GM19372 (cell line): ENCODE data around the gene ARMC3.
"Not testable (repeated sequence)": the region's sequence is repeated elsewhere in the genome, so short reads cannot be mapped to it uniquely, and the experiment has no call there.

Experiments used
- ATAC-seq: cut with Tn5 transposase; IDR thresholded peaks from one replicate; pipeline ENCODE4 v1.9.1; 2021; ENCODE audit warnings: mild to moderate bottlenecking, low read depth, moderate library complexity; ENCODE audit not compliant: unreplicated experiment

The ARMC3 gene

DNA sequence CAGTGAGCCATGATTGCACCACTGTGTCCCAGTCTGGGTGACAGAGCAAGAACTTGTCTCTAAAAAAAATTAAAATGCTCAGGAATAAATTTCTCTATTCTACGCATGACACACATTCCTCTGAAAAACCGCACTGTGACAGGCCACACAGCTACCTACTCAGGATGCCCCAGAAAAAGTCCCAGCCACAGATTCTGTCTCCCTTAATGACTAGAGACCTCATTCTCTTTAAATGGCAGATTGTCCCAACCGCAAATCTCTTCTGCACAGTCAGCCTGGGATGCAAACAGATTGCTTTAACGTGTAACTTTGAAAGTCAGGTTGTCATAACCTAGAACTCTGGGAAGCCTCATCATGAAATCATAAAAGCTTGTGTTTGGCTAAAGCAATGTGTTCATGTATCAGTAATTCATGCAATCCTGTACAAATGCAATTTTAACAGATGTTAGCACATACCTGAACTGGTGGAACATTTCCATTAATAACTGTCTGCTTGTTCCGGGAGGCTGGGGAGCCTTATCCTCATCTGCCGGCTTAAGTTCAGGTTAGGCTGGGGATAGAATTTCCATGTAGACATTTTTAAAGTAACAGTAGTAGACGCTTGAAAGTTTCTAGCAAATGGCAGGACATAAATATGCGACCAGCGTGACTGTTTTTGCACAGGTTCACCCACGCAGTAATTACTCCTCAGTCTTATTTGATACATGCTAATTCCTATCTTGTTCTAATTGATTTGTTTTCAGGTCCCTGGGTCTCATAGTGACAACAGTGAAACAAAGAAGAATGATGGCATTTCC lies 141.4 kb downstream of the ARMC3 start:
- ATAC-seq, result no peak

DNA sequence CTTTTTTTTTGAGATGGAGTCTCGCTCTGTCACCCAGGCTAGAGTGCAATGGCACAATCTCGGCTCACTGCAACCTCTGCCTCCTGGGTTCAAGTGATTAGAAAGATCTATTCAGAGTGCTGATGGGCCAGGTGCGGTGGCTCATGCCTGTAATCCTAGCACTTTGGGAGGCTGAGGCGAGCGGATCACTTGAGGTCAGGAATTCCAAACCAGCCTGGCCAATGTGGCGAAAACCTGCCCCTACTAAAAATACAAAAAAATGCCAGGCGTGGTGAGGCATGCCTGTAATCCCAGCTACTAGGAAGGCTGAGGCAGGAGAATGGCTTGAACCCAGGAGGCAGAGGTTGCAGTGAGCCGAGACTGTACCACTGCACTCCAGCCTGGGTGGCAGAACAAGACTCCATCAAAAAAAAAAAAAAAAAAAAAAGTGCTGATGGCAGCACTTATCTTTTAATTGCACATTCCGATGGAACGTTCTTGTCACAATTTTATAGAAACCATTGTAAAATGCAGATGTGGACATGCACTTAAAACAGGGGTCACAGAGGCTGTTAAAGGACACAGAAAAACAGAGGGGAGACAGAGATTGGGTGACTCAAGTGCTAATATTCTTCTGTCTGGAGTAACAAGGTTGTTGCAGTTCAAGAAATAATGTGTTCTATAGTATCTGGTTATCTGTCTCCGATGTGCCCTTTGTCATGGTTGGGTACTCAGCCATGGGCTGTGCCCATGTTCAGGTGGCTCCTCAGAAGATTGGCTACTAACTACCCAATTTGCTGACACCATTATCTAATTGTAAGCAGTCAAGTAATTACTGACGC lies 142.4 kb downstream of the ARMC3 start:
- not testable (repeated sequence) for ATAC-seq

DNA sequence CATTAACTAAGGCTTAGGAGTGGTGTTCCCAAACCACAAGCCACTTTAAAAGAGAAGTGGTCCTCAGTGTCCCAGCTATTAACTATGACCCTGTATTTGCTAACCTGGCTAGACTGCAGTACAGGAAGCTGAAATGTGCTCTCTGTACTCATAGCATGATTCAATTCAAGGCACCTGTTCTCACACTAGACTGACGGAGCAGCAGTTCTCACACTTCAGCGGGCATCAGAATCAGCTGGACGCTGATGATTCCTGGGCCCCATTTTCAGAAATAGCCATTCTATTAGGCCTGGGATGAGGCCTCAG lies 143.0 kb downstream of the ARMC3 start:
- no peak for ATAC-seq

DNA sequence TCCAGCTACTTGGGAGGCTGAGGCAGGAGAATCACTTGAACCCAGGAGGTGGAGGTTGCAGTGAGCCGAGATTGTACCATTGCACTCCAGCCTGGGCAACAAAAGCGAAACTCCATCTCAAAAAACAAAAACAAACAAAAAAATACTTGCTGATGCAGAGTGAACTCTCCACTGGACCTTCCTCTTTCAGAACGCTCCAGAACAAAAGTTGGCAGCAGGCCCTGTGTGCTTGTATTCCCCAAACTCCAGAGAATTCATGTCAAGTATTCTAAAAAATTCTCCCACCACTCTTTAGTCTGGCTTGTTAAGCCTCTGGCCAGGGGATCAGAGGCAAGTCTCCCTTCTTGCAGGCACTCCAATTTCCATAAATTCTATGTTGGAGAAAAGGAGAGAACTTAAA lies 144.7 kb downstream of the ARMC3 start:
- not testable (repeated sequence) for ATAC-seq

DNA sequence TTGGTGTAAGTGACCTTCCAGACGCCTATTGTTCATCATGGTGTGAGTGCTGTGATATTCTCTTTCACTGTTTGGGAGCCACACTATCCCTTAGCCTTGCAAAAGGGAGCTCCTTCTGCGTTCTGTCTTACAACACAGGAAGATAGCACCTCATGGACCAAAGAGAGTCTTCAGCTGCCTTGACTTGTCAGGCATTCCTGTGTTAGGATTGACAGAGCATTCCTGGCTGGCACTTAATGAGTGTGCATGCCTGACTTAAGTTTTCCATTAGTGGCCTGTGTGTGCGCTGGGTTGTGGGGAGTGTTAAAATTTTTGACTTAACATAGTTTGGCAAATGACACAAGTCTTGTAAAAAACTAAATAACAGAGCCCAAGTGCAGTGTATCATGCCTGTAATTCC lies 145.7 kb downstream of the ARMC3 start:
- no peak for ATAC-seq

DNA sequence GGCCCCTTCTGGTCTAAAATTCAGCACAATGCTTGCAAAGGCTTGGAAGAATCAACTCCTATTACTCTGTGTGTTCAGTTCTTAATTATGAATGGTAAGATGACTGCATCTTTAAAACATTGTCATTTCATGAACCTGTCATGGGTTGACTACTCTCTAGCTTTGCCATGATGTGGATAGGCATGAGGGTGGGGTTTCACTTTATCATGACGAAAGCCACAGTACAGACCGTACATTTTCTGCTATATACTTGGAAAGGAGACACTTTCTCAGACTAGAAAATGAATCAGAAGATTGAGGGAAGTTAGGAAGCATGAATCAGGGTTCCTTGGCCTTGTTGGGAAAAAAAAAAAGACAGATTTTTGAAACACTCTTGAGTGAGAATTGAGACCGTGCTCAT lies 147.8 kb downstream of the ARMC3 start:
- ATAC-seq, result no peak

DNA sequence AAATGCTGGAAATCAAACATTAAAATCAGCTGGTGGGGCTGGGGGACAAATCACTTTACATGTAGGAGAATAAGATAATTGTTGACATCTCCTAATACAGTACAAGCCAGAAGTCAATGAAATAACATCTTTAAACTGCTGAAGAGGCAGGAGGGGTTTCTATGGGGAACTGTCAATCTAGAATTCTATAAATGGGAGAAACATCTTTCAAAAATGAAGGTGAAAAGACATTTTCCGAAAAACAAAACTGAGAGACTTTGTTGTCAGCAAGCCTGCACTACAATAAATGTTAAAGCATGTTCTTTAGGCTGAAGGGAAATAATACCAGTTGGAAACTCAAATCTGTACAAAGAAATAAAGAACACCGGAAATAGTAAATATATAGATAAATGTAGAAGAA lies 150.3 kb downstream of the ARMC3 start:
- ATAC-seq, result no peak

DNA sequence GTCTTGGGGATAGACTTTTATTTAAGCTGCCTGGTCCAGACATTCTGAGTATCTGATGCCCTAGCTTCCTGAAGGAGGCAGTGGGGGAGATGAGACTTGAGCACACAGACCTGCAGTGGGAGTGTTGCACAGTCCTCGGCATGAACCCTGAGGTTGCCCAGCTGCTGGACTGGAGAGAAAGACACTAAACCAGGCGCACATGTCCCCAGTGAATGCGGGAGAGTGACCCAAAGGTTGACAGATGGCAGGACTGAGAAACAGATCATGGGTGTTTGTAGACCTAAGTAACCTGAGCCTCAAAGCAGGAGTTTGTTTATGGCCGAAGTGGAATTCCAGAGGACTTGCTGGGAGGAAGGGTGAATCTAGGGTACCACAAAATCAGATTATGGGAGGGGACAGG lies 151.8 kb downstream of the ARMC3 start:
- ATAC-seq, result no peak

DNA sequence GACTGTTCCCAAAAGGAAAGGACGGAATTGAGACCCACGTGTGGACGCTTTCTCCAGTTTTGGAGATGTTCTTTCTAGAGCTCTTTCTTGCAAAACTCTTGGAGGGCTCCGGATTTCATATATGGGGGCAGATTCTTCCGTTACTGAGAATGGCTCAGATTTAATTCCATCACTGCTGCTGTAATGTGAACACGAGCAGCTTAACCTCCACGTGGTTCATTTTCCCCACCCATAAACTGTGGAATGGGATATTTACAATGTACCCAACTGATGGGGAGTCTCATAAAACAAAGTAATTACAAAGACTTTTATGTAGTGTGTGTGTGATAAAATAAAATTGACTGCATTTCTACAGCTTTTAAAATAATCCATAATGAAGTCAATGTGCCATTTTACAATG lies 152.4 kb downstream of the ARMC3 start:
- no peak for ATAC-seq

DNA sequence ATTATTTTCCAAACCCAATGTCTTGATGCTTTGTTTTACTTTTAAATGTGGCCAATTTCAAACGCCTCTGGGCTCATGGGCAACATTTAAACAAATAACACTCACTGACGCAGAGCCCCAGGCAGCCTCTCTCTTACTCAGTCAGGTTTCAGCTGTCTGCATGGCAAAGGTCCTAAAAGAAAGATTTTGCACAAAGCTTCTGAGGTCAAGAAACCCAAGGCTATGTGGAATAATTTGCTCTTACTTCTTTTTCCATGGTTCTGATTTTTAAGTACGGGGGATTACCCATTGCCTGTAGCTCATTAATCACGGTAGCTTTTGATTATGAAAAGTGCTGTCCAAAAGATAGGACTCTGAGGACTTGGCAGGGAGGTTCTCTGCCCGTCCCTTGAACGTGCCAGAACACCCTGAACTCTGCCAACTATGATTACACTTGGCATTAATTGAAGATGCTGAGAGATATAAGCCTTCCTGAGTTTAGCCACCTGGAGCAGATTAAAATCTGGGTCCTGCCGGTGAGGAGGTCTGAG lies 153.4 kb downstream of the ARMC3 start:
- no peak for ATAC-seq

DNA sequence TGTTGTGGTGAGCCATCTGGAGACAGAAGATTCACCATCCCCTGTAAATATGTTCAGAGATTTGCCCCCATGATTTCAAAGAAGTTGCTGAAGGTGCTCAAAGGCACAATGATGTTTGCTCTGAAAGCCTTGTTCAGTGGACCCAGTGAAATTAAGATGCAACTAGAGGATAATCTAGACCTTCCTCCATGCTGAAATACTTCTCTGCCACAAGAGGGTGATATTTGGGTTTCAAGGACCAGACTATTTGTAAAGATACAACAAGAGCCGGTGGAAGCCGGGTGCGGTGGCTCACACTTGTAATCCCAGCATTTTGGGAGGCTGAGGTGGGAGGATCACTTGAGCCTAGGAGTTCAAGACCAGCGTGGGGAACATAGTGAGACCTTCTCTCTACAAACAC lies 154.0 kb downstream of the ARMC3 start:
- no peak for ATAC-seq
